KMS-11 (cell line): ENCODE results near the gene ACD.

Experiments used
- H2AFZ ChIP-seq: fragments of 200-600 bp; sonication (generic); 2 replicates; pipeline ENCODE4 v1.6.1; 2016; ENCODE audit warnings: antibody characterized with exemption, mixed run types, low read depth
- H3K27ac ChIP-seq: fragments of 200-600 bp; sonication (generic); 2 replicates; pipeline ENCODE4 v1.6.1; 2016; ENCODE audit warnings: mild to moderate bottlenecking, mixed run types
- H3K27me3 ChIP-seq: fragments of 200-600 bp; sonication (generic); 2 replicates; pipeline ENCODE4 v1.6.1; 2017; ENCODE audit warnings: mild to moderate bottlenecking, low read depth, mixed run types, moderate library complexity; ENCODE audit not compliant: insufficient read depth
- H3K36me3 ChIP-seq: fragments of 200-600 bp; sonication (generic); 2 replicates; pipeline ENCODE4 v1.6.1; 2017; ENCODE audit warnings: mild to moderate bottlenecking, mixed run types; ENCODE audit not compliant: insufficient read depth
- H3K4me1 ChIP-seq: fragments of 200-600 bp; sonication (generic); 2 replicates; pipeline ENCODE4 v1.6.1; 2016; ENCODE audit warnings: mild to moderate bottlenecking, low read depth, mixed run types; ENCODE audit not compliant: poor library complexity, severe bottlenecking
- H3K4me2 ChIP-seq: fragments of 200-600 bp; sonication (generic); 2 replicates; pipeline ENCODE4 v1.7.0; 2016; ENCODE audit warnings: mild to moderate bottlenecking, mixed run types
- H3K4me3 ChIP-seq: fragments of 200-600 bp; sonication (generic); IDR thresholded peaks from 2 replicates; pipeline ENCODE4 v1.6.1; 2017; ENCODE audit warnings: low read depth, low read length, mixed read lengths; ENCODE audit not compliant: insufficient read depth
- H3K79me2 ChIP-seq: fragments of 200-600 bp; sonication (generic); 2 replicates; pipeline ENCODE4 v1.6.1; 2016; ENCODE audit warnings: low read depth, mixed run types; ENCODE audit not compliant: insufficient read depth
- H3K9ac ChIP-seq: fragments of 200-600 bp; sonication (generic); 2 replicates; pipeline ENCODE4 v1.6.1; 2016; ENCODE audit warnings: mild to moderate bottlenecking, mixed run types
- H4K20me1 ChIP-seq: fragments of 200-600 bp; sonication (generic); 2 replicates; pipeline ENCODE4 v1.6.1; 2016; ENCODE audit warnings: mild to moderate bottlenecking, mixed run types; ENCODE audit not compliant: insufficient read depth
- CTCF ChIP-seq: fragments of 200-600 bp; sonication (generic); conservative IDR thresholded peaks from 2 replicates; pipeline ENCODE4 v1.6.1; 2017; ENCODE audit warnings: low read depth, mild to moderate bottlenecking, antibody characterized with exemption, low read length, moderate library complexity, mixed read lengths

Gene ACD

GRCh38 chr16:67636713-67637112 lies 23.3 kb downstream of the ACD start:
- Histone ChIP-seq H3K36me3 (no peaks in the 10 kb centered on the region), H4K20me1 (no peaks in the 10 kb centered on the region), H3K79me2 (no peaks in the 10 kb centered on the region), H3K4me2 (no peak overlapping the region), H3K4me1 (no peaks in the 10 kb centered on the region), H3K27ac (no peak overlapping the region), H3K27me3 (no peaks in the 10 kb centered on the region), H3K9ac (no peak overlapping the region), H3K4me3 (no peak overlapping the region), H2AFZ (no peak overlapping the region)
- no peak for TF ChIP-seq CTCF

GRCh38 chr16:67632415-67633172 lies 27.5 kb downstream of the ACD start:
- TF ChIP-seq CTCF, result no peak
- Histone ChIP-seq H3K27me3 (no peaks in the 10 kb centered on the region), H3K9ac (no peak overlapping the region), H3K27ac (no peak overlapping the region), H3K4me1 (no peaks in the 10 kb centered on the region), H3K4me3 (no peak overlapping the region), H3K36me3 (peaks cover 5% of the 10 kb centered on the region; the same call in 1 of the 2 replicates), H3K4me2 (no peak overlapping the region), H3K79me2 (no peaks in the 10 kb centered on the region), H2AFZ (no peak overlapping the region), H4K20me1 (no peaks in the 10 kb centered on the region)

- Histone ChIP-seq H3K9ac (no peak overlapping the region), H3K79me2 (no peaks in the 10 kb centered on the region), H4K20me1 (no peaks in the 10 kb centered on the region), H2AFZ (no peak overlapping the region), H3K4me3 (no peak overlapping the region), H3K4me2 (no peak overlapping the region), H3K27me3 (no peaks in the 10 kb centered on the region), H3K27ac (no peak overlapping the region), H3K4me1 (no peaks in the 10 kb centered on the region), H3K36me3 (peaks cover 10% of the 10 kb centered on the region; the same call in 1 of the 2 replicates)
- TF ChIP-seq CTCF, result no peak
Observed at GRCh38 chr16:67628216-67628615, 31.8 kb downstream of the ACD start.

GRCh38 chr16:67613808-67614207 lies 46.3 kb downstream of the ACD start:
- H3K4me2 ChIP-seq, result no peak overlapping the region
- H3K4me3 ChIP-seq, result no peak overlapping the region
- no peak; the same call in 1 of the 2 replicates for TF ChIP-seq CTCF
- H4K20me1 ChIP-seq, result no peaks in the 10 kb centered on the region
- H3K36me3 ChIP-seq, result no peaks in the 10 kb centered on the region; the same call in 1 of the 2 replicates
- H3K27ac ChIP-seq, result no peak overlapping the region
- H3K27me3 ChIP-seq, result no peaks in the 10 kb centered on the region
- H3K4me1 ChIP-seq, result no peaks in the 10 kb centered on the region
- no peak overlapping the region for H3K9ac ChIP-seq
- peaks cover 13% of the 10 kb centered on the region; the same call in 1 of the 2 replicates for H3K79me2 ChIP-seq
- H2AFZ ChIP-seq, result no peak overlapping the region
